OCI-M2 (cell line): Measurements from ENCODE around the gene CTBP2.
"Not testable (repeated sequence)": the region's sequence is repeated elsewhere in the genome, so short reads cannot be mapped to it uniquely, and the experiment has no call there.

Experiments
- DNase-seq: peaks from one replicate; lab custom pipeline; 2025; ENCODE audit not compliant: unreplicated experiment; lab: John Stamatoyannopoulos, UW

Gene CTBP2

GRCh38 chr10:124999433-125000365, 160.7 kb downstream of the CTBP2 start:
- no peak for DNase-seq

- no peak for DNase-seq
Observed at GRCh38 chr10:124998624-124999291, 161.6 kb downstream of the CTBP2 start.

- no peak for DNase-seq
Observed at GRCh38 chr10:124997771-124998623, 162.4 kb downstream of the CTBP2 start.

- DNase-seq = no peak
Observed at GRCh38 chr10:124997306-124997705, 163.1 kb downstream of the CTBP2 start.

GRCh38 chr10:124996854-124997215, 163.5 kb downstream of the CTBP2 start:
- no peak for DNase-seq

DNA sequence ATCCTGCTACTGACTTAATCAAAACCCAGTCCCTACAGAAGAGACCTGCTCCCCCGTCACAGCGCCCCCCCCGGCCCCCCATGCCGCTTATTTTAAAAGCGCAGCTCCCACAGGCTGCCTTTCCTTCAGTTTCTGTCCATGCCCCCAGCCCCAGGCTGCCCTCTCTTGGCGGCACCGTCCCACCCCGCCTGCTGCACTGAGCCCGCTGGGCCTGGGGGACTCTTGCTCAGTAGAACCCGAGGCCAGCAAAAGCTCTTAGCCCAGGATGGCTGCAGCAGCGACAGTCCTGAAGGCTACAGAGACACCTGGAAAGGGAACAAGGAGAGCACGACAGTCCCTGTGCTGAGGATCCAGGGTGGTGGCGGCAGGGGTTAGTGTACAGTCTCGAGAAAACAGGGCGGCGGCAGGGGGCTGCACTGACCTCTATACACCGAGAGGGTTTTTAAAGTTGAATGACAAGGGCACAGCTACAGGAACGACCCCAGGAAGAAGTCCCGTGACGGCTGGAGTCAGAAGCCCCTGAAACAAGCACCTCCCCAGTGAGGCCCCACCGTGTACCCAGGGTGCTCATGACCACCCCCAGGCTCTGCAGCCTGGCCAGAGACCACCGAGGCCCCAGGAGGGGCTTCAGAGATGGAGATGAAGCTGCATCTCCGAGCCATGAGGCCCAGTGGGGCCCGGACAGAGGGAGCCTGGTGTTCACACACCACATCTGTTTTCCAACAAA, 164.1 kb downstream of the CTBP2 start:
- DNase-seq = no peak

DNA sequence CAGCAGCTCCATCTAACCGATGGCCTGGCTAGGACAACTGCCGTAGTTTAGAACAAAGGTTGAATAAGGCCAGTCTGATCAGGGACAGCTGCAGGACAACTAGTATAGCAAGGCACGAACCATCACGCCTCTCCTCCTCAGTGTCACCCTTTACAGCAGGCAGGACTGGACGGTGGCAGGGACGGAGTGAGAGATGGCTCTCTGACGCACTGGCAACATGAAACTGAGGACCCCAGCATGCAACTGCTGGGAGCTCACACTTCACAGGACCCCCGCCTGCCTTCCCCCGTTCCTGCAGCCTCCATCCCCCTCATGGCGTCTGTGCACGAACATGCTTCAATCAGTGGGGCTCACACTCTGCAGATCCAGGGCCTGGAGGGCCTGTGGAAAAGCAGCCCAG, 164.8 kb downstream of the CTBP2 start:
- no peak for DNase-seq

DNA sequence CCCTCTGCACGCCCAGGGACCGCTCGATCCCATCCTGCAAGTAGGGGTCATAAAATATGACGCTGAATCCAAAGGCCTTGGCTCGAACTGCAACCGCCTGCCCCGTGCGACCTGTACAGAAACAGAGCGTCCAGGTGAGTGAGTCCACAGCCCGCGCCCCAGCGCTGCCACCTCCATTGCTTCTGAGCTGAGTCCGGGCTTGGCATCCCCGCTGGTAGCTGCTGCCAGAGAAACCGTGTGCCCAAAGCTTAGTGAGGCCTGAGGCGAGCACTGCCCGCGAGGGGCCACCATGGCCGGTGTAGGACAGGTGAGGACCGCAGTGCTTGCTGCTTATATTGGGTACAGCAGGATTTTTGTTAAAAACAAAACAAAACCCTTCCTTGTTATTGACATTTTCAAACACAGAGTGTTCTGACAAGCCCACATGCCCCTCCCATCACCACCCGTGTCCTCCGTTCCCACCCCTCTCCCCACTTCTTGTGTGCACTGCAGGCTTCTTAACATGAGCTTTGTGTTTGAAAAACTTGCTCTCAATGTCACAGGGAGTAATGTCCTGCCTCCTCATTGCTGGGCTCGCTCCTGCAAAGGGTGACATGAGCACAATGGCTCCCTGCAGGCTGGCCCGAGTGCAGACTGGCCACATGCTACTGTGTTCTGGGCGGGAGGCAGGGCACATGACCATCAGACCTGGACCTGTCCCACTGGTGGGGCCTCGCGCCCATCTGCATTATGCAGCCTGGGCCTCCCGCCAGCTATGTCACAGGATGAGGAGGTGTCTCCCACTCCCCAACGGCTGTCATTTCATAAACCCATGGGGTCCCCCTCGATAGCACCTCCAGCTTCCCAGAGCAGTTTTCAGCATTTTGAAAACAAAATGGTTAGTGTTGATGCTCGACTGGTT, 165.5 kb downstream of the CTBP2 start:
- no peak for DNase-seq

GRCh38 chr10:124993736-124994451, 166.5 kb downstream of the CTBP2 start:
- DNase-seq = no peak

DNA sequence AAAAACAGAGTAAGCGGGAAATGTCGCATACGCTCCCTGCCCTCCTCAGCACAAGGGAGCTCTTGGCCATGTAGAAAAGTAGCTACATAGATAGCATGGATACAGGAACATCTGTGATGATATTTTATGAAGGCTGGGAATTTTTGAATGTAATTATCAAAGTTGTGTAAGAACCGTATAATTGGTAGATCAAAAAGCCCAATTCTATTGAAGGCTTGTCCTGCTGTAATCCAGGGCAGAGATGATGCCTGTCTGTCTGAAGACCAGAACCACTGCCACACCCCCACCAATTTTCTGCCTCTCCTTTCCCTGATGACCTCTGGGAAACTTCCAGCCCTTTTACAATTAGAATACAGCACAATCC, 167.0 kb downstream of the CTBP2 start:
- DNase-seq = no peak

GRCh38 chr10:124992462-124993344, 167.7 kb downstream of the CTBP2 start:
- DNase-seq = no peak

DNA sequence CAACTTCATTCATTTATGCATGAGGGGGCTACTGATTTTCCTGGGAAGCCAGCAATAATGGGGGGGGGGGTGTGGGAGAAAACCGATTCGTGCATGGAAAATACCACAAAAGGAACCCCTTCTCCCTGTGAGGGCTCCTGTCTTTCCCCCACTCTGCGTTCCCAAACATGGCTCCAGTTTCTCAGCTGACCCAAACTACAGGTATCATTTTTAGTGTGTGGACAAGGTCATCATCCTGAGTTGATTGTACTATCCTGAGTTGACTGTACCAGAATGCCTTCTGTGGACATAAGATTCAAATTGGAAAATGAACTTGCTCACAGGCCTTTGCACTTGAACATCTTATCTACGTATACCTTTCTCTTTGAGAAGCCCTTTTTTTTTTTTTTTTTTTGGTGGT, 168.5 kb downstream of the CTBP2 start:
- no peak for DNase-seq

DNA sequence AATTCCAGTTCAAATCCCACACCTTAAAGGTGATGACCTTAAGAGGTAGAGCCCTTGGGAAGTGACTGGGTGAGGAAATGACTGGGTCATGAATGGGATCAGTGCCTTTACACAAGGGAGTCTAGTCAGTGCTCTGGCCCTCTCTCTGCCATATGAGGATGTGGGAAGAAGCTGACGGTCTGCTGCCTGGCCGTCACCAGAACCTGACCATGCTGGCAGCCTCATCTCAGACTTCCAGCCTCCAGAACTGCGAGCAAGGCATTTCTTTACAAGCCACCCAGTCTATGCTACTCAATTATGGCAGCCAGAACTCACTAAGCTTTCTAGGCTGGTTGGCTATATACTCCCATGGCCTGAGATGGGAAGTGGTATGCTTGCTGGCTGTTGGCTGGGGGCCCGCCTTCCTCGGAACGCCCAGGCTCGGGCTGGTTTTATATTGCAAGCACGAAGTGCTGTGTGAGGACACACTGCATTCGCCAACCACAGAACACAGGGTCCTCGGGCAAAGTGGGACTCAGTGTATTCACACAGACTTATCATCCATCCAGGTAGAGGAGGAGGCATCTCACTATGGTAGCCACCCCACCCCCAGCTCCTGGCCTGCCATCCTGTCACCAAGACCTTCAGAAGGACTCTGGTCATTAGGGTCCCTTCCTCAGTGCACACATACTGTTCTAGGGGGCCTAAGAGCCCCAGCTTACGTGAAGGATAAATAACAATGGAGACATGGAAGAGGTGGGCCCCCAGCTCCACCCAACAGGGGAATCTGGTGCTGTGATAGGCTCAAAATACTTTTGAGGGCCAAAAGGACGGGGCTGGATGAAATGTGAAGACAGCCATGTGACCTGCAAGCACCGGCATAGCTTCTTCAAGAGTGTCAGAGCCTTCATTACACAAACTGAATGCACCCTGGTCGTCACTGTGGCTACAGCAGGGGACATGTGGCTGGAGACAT, 169.4 kb downstream of the CTBP2 start:
- no peak for DNase-seq

- no peak for DNase-seq
Observed at GRCh38 chr10:124989526-124989925, 170.8 kb downstream of the CTBP2 start.

- DNase-seq = not testable (repeated sequence)
Observed at GRCh38 chr10:124988753-124989152, 171.6 kb downstream of the CTBP2 start.

GRCh38 chr10:124987788-124988187, 172.6 kb downstream of the CTBP2 start:
- no peak for DNase-seq

DNA sequence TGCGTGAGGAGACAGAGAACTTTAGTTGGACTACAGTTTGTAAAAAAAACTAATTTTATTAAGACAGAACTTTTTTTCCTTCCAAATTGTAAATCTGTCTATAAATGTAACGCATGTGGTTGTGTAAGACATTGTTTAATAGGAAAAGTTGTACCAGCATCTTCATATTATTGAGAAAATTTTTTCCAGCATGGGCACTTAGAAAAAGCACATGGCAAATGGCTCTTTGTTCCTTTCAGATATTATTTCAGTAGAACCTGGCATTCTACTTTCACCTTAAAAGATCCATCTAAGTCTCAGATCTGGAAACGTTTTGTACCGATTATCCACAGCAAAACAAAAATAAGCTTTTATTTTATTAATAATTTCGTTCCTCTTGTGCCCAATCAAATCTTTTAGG, 175.2 kb downstream of the CTBP2 start:
- DNase-seq = no peak
